ENCODE measurements around the gene GJA5. TPM values are rescaled to one million over a fixed set of nuclear protein-coding genes. Genes with fewer than 3 reads are reported as not detected.
A peak's percentile ranks its signal among the peaks of the same experiment; 100 is the strongest.

The GJA5 gene
- total RNA-seq, 1 donor from 2014 or later: 189 TPM

- DNase-seq (ENCODE audit: low spot score): no peak
- Mint-ChIP-seq H3K4me3 (ENCODE audit: unreplicated experiment) (no peak overlapping the region), H3K27ac (ENCODE audit: unreplicated experiment) (no peak overlapping the region), H3K36me3 (ENCODE audit: low read depth, unreplicated experiment) (peaks cover 3% of the 10 kb centered on the region), H3K9me3 (ENCODE audit: unreplicated experiment) (no peaks in the 10 kb centered on the region), H3K27me3 (ENCODE audit: unreplicated experiment) (no peaks in the 10 kb centered on the region), H3K4me1 (ENCODE audit: unreplicated experiment) (peaks cover 23% of the 10 kb centered on the region)
- no peak for TF ChIP-seq CTCF (IDR thresholded peaks at IDR 0.05; ENCODE audit: unreplicated experiment)
Observed at GRCh38 chr1:147725685-147726084, 34.7 kb downstream of the GJA5 start.

DNA sequence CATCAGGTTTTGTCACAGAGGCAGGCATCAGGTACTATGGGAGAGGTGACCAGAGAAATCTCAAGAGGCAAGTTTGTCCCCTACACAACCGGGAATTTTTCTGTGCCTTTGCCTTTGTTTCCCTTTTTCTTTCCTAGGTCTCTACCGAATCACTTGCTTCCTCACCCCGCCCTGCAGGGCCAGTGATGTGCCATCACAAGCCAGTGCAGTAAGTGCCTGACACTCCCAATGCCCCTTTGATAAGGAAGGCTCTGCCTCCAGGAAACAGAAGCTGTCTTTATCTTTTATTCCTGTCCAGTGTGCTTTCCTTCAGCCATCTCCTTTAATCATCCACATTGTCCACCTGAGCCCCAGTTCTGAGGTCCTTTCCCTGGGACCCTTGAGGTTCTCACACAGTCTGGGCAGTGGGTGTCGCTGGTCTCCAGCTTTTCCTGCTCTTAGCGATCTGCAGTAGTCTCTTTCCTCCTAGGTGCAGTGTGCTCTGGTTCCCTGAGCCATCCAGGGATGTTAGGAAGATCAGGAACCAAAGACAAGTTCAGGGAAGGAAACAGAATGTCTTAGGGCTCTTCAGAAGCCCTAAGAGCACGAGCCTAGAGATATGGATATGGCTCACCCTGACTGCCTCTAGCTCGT lies 36.6 kb downstream of the GJA5 start:
- TF ChIP-seq CTCF (IDR thresholded peaks at IDR 0.05; ENCODE audit: unreplicated experiment): peak; percentile 28
- peak; percentile 69 for DNase-seq (ENCODE audit: low spot score)
- H3K36me3 Mint-ChIP-seq (ENCODE audit: low read depth, unreplicated experiment): peaks cover 8% of the 10 kb centered on the region
- no peaks in the 10 kb centered on the region for H3K27me3 Mint-ChIP-seq (ENCODE audit: unreplicated experiment)
- H3K9me3 Mint-ChIP-seq (ENCODE audit: unreplicated experiment): no peaks in the 10 kb centered on the region
- H3K4me3 Mint-ChIP-seq (ENCODE audit: unreplicated experiment): peak overlapping the region; percentile 60
- H3K27ac Mint-ChIP-seq (ENCODE audit: unreplicated experiment): no peak overlapping the region
- H3K4me1 Mint-ChIP-seq (ENCODE audit: unreplicated experiment): peaks cover 23% of the 10 kb centered on the region

GRCh38 chr1:147722124-147722523 lies 38.3 kb downstream of the GJA5 start:
- H3K4me3 Mint-ChIP-seq (ENCODE audit: unreplicated experiment): no peak overlapping the region
- H3K36me3 Mint-ChIP-seq (ENCODE audit: low read depth, unreplicated experiment): peaks cover 11% of the 10 kb centered on the region
- TF ChIP-seq CTCF (IDR thresholded peaks at IDR 0.05; ENCODE audit: unreplicated experiment): no peak
- H3K4me1 Mint-ChIP-seq (ENCODE audit: unreplicated experiment): peaks cover 20% of the 10 kb centered on the region
- H3K27ac Mint-ChIP-seq (ENCODE audit: unreplicated experiment): no peak overlapping the region
- H3K27me3 Mint-ChIP-seq (ENCODE audit: unreplicated experiment): no peaks in the 10 kb centered on the region
- no peak for DNase-seq (ENCODE audit: low spot score)
- H3K9me3 Mint-ChIP-seq (ENCODE audit: unreplicated experiment): no peaks in the 10 kb centered on the region

DNA sequence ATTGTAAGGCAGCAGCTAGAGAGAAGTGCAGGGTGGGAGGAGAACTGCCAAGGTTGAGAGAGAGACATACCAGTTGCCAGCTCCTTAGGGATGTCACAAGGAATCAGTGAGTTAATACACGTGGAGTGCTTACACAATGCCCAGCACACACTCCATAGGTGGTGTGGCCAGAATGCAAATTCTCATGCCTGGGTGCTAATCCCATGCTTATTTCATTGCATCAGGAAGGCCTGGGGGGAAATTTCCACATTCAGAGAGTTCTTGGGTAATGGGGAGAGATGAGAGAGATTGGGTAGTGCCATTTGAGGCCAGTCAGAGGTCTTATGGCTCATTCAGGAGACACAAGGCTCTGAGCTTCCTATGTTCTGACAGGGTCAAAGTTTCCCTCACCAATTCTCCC lies 38.7 kb downstream of the GJA5 start:
- Mint-ChIP-seq H3K27me3 (ENCODE audit: unreplicated experiment) (no peaks in the 10 kb centered on the region), H3K36me3 (ENCODE audit: low read depth, unreplicated experiment) (peaks cover 13% of the 10 kb centered on the region), H3K9me3 (ENCODE audit: unreplicated experiment) (no peaks in the 10 kb centered on the region), H3K27ac (ENCODE audit: unreplicated experiment) (no peak overlapping the region), H3K4me1 (ENCODE audit: unreplicated experiment) (peaks cover 20% of the 10 kb centered on the region), H3K4me3 (ENCODE audit: unreplicated experiment) (no peak overlapping the region)
- no peak for DNase-seq (ENCODE audit: low spot score)
- TF ChIP-seq CTCF (IDR thresholded peaks at IDR 0.05; ENCODE audit: unreplicated experiment): no peak

- peaks cover 12% of the 10 kb centered on the region for H3K4me1 Mint-ChIP-seq (ENCODE audit: unreplicated experiment)
- no peak for DNase-seq (ENCODE audit: low spot score)
- peaks cover 13% of the 10 kb centered on the region for H3K36me3 Mint-ChIP-seq (ENCODE audit: low read depth, unreplicated experiment)
- no peak overlapping the region for H3K4me3 Mint-ChIP-seq (ENCODE audit: unreplicated experiment)
- no peaks in the 10 kb centered on the region for H3K27me3 Mint-ChIP-seq (ENCODE audit: unreplicated experiment)
- no peak for TF ChIP-seq CTCF (IDR thresholded peaks at IDR 0.05; ENCODE audit: unreplicated experiment)
- no peaks in the 10 kb centered on the region for H3K9me3 Mint-ChIP-seq (ENCODE audit: unreplicated experiment)
- H3K27ac Mint-ChIP-seq (ENCODE audit: unreplicated experiment): no peak overlapping the region
Observed at GRCh38 chr1:147720557-147720956, 39.8 kb downstream of the GJA5 start.
